NCI-H2227 (cell line): ENCODE data around the gene SYNGR2.
A peak's percentile ranks its signal among the peaks of the same experiment; 100 is the strongest.

ENCODE experiments used
- DNase-seq: peaks from one replicate; lab custom pipeline; 2025; ENCODE audit not compliant: unreplicated experiment; lab: John Stamatoyannopoulos, UW

SYNGR2 gene

DNA sequence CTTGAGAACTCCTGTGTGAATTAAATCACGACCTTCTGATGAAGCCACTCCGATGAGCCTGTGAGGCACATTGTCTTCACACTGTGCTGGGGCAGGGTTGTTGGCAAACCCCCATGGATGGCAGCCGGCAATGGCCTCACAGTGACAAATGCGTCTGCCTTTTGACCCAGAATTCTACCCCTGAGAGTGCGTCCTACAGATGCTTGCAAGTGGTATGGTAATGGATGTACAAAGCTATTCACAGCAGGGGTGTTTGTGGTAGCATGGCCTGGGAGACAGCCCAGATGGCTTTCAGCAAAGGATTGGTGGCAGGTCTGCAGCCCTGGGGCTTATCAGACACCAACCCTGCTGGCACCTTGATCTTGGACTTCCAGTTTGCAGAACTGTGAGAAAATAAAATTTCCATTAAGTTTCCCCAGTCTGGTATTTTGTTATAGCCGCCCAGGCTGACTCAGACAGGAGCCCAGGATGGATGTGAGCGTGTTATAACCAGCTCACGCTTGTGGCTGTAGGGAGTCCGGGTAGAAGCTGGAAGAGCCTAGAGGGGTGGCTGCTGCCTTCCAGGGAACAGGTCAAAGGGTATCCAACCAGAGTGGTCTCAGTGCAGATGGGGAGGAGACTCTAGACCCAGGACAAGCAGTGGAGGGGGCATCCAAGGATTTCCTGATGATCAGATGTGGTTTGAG lies 28.9 kb downstream of the SYNGR2 start:
- DNase-seq: peak; percentile 63

- DNase-seq: no peak
Measured at GRCh38 chr17:78200451-78200850, 32.1 kb downstream of the SYNGR2 start.

DNA sequence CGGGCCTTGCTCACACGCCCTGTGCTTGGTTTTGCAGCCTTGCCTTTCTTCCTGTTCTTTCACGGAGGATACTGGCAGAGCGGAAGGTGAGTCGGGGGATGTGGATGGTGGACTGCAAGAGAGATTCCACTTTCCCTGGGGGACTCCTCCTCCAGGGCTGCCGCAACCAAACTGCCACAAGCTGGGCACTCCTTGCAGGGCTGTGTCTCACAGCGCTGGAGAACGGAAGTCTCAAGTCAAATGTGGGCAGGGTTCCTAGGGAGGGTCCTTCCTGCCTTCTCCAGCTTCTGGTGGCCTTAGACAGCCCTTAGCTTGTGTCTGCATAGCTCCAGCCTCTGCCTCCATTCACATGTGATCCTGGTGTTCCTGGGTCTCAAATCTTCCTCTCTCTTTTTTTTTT lies 34.3 kb downstream of the SYNGR2 start:
- DNase-seq: no peak

- DNase-seq: no peak
Measured at GRCh38 chr17:78204387-78205123, 36.2 kb downstream of the SYNGR2 start.

DNA sequence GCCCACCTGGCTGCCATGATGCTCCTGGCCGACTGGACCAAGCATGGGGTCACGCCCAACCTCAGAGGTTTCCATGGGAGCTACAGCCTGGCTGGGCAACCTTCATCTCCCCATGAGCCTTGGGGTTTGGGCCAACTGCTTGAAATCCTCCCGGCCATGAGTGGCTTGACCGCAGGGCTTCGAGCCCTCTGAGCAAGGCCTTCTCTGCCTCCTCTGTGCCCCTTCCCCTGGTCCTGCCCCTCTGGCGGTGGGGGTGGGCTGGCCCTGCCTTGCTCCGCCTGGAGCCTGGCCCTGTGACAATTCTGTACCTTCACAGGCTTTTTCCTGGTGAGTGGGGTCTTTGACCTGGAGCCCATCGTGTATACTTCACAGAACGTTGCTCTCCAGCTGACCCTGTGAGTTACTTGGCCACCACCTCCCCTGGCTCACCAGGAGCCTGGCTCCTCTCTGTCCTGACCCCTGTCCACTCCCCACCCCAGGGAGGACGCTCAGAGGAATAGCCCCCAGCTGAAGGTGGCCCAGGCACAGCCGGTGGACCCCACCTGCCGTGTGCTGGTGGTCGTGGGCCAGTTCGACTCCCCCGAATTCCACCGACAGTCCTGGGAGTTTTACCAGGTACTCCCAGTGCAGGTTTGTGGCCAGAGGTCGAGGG lies 36.9 kb downstream of the SYNGR2 start:
- DNase-seq: no peak

GRCh38 chr17:78206298-78206697 lies 37.9 kb downstream of the SYNGR2 start:
- no peak for DNase-seq

DNA sequence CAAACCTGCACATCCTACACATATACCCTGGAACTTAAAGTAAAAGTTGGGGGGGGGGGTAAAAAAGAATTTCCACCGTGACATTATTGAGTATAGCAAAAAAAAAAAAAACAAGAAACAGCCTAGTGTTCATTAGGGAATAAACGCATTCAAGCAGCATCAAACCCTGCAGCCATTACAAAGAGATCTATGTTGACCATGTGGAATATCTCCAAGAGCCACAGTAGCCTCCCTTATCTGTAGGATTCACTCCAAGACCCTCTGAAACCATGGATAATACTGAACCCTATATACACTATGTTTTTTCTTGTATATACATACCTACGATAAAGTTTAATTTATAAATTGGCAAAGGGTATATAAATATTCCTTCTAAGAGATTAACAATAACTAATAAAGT lies 40.1 kb downstream of the SYNGR2 start:
- no peak for DNase-seq

- no peak for DNase-seq
Measured at GRCh38 chr17:78210111-78210510, 41.7 kb downstream of the SYNGR2 start.

- no peak for DNase-seq
Measured at GRCh38 chr17:78211032-78211431, 42.7 kb downstream of the SYNGR2 start.

GRCh38 chr17:78214016-78214705 lies 45.8 kb downstream of the SYNGR2 start, which contains the start of gene BIRC5:
BIRC5 (plus strand) TSS chr17:78214253; CDS start chr17:78214317, 64 bp downstream.
- peak; percentile 97 for DNase-seq

GRCh38 chr17:78214706-78215061 lies 46.3 kb downstream of the SYNGR2 start:
- DNase-seq: no peak

GRCh38 chr17:78219396-78220150 lies 51.2 kb downstream of the SYNGR2 start:
- DNase-seq: no peak
